NCI-H2227 (cell line): ENCODE results near the gene IL13.
"Not testable (repeated sequence)": the region's sequence is repeated elsewhere in the genome, so short reads cannot be mapped to it uniquely, and the experiment has no call there.

Source experiments
- DNase-seq: peaks from one replicate; lab custom pipeline; 2025; ENCODE audit not compliant: unreplicated experiment; lab: John Stamatoyannopoulos, UW

The IL13 gene

DNA sequence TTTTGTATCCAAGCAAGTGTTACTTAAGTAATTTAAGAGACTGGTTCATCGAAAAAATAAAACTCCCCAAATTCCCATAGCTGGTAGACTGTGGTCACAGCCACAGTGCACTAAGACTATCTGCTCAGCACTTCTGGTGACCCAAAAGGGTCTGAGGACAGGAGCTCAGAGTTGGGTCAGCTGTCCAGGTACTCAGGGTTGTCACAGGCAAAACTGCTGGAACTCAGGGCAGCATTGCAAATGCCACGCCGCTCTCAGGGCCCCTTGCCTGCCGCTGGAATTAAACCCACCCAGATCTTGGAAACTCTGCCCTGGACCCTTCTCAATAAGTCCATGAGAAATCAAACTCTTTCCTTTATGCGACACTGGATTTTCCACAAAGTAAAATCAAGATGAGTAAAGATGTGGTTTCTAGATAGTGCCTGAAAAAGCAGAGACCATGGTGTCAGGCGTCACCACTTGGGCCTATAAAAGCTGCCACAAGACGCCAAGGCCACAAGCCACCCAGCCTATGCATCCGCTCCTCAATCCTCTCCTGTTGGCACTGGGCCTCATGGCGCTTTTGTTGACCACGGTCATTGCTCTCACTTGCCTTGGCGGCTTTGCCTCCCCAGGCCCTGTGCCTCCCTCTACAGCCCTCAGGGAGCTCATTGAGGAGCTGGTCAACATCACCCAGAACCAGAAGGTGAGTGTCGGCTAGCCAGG is at the start of gene IL13:
Gene IL13, plus strand, starts transcription at position 498 of the 705 bp plus-strand sequence. Its CDS starts 14 bp downstream, at position 512.
- DNase-seq = no peak

DNA sequence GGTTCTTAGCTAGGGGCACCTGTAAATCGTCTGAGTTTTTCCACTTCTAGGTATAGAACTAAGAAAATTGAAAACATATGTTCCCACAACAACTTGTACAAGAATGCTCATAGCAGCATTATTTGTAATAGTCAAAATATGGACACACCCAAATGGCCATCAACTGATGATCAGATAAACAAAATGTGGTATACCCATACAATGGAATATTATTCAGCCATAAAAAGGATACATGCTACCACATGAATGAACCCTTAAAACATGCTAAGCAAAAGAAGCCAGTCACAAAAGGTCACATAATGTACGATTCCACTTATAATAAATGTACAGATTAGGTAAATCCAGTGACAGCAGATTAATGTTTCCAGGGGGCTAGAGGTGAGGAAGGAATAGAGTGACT is 46.0 kb upstream of the IL13 start:
- DNase-seq = no peak

DNA sequence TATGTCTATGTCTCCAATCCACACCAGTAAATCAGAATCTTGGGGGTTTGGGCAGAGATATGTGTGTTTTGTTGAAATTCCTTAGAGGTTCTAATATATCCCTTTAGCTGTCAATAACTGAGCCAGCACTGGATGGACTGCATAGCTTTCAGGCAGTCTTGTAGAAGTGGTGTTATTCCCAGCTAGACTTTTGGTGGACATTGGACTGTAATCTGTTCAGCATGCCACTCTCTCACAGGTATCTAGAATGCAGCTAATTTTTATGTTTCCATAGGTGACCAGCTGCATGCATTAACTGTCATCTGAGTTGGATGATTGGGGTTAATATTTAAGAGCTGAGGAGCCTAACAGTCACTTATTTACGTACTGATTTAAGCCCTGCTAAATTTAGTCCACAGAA is 45.1 kb upstream of the IL13 start:
- DNase-seq = no peak

- DNase-seq = no peak
Observed at GRCh38 chr5:132621699-132622098, 36.3 kb upstream of the IL13 start.

DNA sequence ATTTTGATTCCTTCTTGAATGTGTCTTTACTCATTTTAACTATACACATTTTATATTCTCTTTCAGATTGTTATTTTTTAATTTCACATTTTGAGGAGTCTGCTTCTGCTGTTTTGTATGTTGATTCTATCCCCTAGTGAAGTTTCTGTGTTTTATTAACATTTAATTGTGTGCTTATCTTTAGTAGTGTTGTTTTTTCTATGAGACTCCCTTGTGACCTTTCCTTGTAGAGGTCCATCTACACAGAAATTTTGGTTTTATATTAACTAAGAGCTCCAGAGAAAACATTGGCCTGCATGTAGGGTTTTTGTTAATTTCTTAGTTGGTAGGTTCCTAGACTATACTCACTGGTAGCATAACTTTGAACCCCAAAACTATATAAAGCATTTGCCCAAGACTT is 35.4 kb upstream of the IL13 start:
- DNase-seq = no peak

- no peak for DNase-seq
Observed at GRCh38 chr5:132627470-132627869, 30.5 kb upstream of the IL13 start.

- DNase-seq = no peak
Observed at GRCh38 chr5:132628814-132629213, 29.2 kb upstream of the IL13 start.

GRCh38 chr5:132629230-132629944 is 28.6 kb upstream of the IL13 start:
- DNase-seq = no peak

DNA sequence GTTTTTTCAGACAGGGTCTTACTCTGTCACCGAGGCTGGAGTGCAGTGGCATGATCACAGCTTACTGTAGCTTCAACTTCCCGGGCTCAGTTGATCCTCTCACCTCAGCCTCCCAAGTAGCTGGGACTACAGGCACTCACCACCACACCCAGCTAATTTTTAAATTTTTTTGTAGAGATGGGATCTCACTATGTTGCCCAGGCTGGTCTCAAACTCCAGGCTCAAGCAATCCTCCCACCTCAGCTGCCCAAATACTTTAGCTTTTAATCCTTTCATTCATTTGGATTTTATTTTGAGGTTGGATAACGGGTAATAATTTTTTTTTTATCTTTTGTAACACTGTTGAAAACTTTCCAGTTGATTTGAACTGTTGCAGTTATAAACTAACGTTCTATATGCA is 24.4 kb upstream of the IL13 start:
- DNase-seq = not testable (repeated sequence)

DNA sequence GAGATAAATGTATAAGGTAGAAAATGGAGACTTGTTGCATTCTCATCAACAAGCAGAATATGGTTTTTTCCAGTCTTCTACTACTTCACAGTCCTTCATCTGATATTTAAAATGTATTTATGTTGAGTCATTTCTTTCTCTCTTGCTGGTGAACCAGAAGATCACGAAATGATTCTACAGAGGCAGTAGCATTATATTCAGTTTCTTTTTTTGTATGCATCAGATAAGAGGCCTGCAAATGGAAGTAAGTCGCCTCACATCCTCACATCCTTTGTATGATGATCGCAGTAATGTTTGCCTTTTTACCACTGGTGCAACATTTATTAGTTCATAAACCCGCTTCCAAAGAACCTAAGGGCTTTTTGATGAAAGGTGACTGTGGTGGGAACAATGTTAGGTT is 22.1 kb upstream of the IL13 start:
- DNase-seq = no peak

GRCh38 chr5:132637241-132637640 is 20.7 kb upstream of the IL13 start:
- DNase-seq = no peak

GRCh38 chr5:132639706-132640130 is 18.3 kb upstream of the IL13 start:
- no peak for DNase-seq

DNA sequence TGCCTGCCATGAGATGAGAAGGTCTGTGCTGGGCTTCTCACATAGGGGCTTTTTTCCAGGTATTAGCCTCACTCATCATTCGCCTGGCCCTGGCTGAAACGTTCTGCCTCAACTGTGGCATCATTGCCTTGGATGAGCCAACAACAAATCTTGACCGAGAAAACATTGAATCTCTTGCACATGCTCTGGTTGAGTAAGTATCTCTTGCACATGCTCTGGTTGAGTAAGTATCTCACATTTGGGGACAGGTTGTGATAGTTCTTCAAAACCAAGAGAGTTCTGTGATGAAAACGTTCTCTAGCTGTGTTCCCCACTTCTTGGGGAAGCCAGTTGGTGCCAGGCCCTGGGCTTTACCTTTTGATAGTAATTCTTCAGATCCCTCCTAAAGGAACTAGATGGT is 17.4 kb upstream of the IL13 start:
- no peak for DNase-seq

DNA sequence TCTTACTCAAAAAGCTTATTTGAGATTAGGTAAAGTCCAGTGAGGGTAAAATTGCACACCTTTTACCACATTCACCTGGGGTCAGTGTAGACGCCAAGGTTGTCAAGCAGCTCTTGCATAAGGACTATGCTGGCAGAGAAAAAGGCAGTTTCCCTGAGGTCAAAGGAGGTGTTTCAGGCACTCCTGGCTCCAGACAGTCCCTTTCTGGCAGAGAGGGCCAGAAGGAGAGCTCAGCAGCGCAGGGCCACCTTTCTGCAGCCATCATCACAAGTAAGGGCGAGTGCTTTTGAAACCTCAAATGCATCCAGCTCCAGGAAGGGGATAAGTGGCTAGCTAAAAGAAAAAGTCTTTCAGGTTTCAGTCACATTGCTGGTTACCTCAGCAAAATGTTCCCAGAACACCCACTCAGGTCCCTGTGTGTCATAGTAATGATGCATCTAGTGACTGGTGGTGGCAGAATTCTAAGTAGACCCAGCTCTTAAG is 16.7 kb upstream of the IL13 start:
- no peak for DNase-seq

DNA sequence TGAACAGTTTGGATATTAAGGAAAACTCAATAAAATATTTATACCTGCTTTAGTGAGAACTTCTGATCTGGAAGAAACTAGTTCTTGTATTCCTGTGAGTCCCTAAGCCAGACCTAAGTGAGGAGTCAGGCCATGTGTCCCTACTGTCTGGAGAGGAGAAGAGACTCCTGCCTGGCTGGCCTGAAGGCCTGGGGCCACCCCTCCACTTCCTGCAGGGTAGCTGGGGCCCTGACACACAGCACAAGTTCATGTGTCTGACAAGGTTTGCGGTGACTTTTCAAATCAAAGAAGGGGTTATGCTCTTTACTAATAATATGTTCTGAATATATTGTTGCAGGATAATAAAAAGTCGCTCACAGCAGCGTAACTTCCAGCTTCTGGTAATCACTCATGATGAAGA is 16.1 kb upstream of the IL13 start:
- DNase-seq = no peak

- no peak for DNase-seq
Observed at GRCh38 chr5:132644177-132644576, 13.8 kb upstream of the IL13 start.

- no peak for DNase-seq
Observed at GRCh38 chr5:132646583-132647266, 11.2 kb upstream of the IL13 start.

GRCh38 chr5:132647473-132647872 is 10.5 kb upstream of the IL13 start:
- DNase-seq = no peak

- DNase-seq = no peak
Observed at GRCh38 chr5:132648355-132648754, 9.6 kb upstream of the IL13 start.

- DNase-seq = no peak
Observed at GRCh38 chr5:132651838-132652469, 6.0 kb upstream of the IL13 start.

DNA sequence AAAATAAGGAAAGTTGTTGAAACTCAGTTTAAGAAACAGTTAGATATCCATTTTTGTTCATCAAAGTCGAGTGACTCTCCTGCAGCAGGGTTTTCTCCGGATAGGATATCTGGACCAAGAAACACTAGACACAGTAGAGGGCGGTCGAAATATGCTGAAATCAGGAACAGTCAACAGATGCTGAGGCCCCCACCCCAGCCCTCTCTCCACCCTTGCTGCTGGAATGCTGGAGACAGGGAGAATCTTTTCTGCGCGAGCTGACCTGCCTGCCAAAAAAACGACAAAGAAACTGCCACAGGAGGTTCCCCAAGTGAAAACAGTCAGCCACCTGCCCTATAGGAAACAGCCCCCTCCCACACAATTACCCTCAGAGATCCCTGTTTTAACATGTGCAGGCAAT is 4.3 kb upstream of the IL13 start:
- no peak for DNase-seq
